ENCODE data around the gene PLCB1.

Gene PLCB1

DNA sequence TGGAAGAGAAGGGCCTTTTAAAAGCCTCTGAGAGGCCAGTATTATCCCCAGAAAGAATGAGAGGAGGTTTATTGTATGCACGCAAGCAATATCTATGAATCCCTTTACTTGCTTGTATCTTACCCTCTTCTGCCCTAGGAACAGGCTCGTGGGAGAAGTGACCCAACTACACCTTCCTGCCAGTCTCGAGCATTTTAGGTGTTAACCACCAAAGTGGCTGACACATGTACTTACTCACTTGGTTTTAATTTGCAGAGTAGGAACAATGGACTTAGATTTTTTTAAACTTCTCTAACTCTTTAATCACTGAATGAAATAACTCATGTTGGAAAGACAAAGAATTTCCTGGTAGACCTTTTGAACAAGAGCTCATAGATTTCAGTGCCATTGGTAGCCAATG lies 296.9 kb downstream of the PLCB1 start:
- no peaks in the 10 kb centered on the region for H3K9me3 ChIP-seq (ENCODE audit: control insufficient read depth, insufficient read depth, low read length)
- no peaks in the 10 kb centered on the region for H3K27me3 ChIP-seq (ENCODE audit: control insufficient read depth, low read length)
- no peak overlapping the region for H3K27ac ChIP-seq (ENCODE audit: low read depth, low read length)
- H4K20me1 ChIP-seq (ENCODE audit: control insufficient read depth, insufficient read depth, low read depth, low read length): no peaks in the 10 kb centered on the region
- H3K9me2 ChIP-seq (replicated peaks; ENCODE audit: control insufficient read depth, low read length): no peaks in the 10 kb centered on the region
- no peak overlapping the region for H3K4me2 ChIP-seq (ENCODE audit: low read length)
- H3K4me3 ChIP-seq (ENCODE audit: low read length): no peak overlapping the region
- H3K4me1 ChIP-seq (ENCODE audit: control insufficient read depth, low read length): no peaks in the 10 kb centered on the region
- no peaks in the 10 kb centered on the region for H3K36me3 ChIP-seq (ENCODE audit: control insufficient read depth, low read length)
- TF ChIP-seq CTCF (IDR thresholded peaks at IDR 0.05; ENCODE audit: low read depth, low read length, poor library complexity, severe bottlenecking): no peak
- TF ChIP-seq EZH2phosphoT487 (IDR thresholded peaks at IDR 0.05; ENCODE audit: borderline replicate concordance, low read length): no peak
- no peaks in the 10 kb centered on the region for H3K79me2 ChIP-seq (ENCODE audit: control insufficient read depth, low read length)
- H3F3A ChIP-seq (ENCODE audit: control insufficient read depth, insufficient read depth): no peaks in the 10 kb centered on the region

DNA sequence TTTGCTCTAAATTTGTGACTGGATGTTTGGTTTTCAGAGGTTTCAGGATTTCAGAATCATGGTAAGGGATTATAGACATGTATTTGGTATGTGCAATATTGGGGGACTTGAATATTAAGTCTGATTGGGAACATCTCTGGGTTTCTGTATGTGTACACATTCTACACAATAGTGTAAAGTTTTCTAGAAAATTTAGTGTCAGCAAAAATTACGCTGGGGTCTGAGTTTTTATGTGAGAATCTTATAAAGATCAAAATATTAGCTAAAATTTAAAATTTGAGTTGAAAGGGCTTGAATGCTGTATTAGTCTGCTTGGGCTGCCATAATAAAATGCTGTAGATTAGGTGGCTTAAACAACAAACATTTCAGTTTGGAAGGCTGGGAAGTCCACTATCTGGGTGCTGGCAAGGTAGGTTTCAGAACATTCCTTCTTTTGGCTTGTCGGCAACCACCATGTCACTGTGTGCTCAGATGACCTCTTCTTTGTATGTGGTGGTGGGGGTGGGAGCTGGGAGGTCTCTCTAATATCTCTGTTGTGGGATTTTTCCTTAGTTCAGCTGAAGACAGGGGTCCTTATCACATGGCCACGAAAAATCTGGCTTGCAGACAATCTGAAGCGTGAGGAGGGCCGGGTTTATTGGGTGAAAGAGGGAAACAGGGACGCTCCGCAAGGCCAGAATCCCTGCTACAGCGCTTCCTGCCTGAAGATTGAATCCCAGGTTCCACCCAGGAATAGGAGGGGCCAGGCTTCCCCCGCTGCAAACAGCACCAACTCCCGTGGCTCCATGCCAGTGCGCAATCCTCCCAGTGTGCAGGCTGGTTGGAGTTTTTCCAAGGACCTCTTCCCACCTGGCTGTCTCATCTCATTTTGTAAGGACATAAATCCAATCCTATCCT lies 299.7 kb downstream of the PLCB1 start:
- H3K79me2 ChIP-seq (ENCODE audit: control insufficient read depth, low read length): no peaks in the 10 kb centered on the region
- H3K27me3 ChIP-seq (ENCODE audit: control insufficient read depth, low read length): no peaks in the 10 kb centered on the region
- TF ChIP-seq CTCF (IDR thresholded peaks at IDR 0.05; ENCODE audit: low read depth, low read length, poor library complexity, severe bottlenecking) (no peak), EZH2phosphoT487 (IDR thresholded peaks at IDR 0.05; ENCODE audit: borderline replicate concordance, low read length) (no peak)
- H3K4me2 ChIP-seq (ENCODE audit: low read length): no peak overlapping the region
- H3K4me1 ChIP-seq (ENCODE audit: control insufficient read depth, low read length): no peaks in the 10 kb centered on the region
- H4K20me1 ChIP-seq (ENCODE audit: control insufficient read depth, insufficient read depth, low read depth, low read length): no peaks in the 10 kb centered on the region
- no peaks in the 10 kb centered on the region for H3K9me2 ChIP-seq (replicated peaks; ENCODE audit: control insufficient read depth, low read length)
- no peak overlapping the region for H3K4me3 ChIP-seq (ENCODE audit: low read length)
- H3F3A ChIP-seq (ENCODE audit: control insufficient read depth, insufficient read depth): no peaks in the 10 kb centered on the region
- H3K9me3 ChIP-seq (ENCODE audit: control insufficient read depth, insufficient read depth, low read length): no peaks in the 10 kb centered on the region
- H3K27ac ChIP-seq (ENCODE audit: low read depth, low read length): no peak overlapping the region
- no peaks in the 10 kb centered on the region for H3K36me3 ChIP-seq (ENCODE audit: control insufficient read depth, low read length)

DNA sequence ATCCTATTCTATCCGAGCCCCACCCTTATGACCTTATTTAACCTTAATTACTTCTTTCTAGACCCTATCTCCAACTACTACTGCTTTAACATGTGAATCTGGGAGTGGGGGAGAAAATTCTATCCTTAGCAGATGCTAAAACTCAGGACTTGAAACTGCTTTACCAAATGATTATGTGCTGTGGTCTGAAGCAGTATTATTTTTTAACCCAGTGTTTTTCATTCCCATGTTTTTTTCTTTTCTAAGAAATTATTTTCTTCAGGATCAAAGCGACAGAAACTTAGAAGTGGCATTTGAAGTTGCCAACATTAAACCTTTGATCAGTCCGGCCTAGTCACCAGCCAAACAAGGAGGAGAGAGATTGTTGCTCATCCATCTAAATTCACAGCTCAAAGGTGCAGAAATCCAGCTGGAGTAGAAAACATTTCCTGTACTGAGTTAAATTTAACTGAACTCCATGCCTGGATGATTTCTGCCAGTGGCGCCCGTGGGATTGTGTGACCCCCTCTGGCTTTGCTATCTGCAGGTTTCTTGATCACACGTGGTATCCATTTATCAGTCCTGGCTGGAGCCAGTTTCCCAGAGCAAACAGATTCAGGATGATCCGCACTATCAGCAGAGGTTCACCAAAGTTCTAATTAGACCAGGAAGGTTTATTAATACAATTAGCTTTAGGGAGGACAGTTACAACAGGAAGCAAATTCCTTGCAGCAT lies 300.5 kb downstream of the PLCB1 start:
- Histone ChIP-seq H3K27me3 (ENCODE audit: control insufficient read depth, low read length) (no peaks in the 10 kb centered on the region), H3K36me3 (ENCODE audit: control insufficient read depth, low read length) (no peaks in the 10 kb centered on the region), H3K79me2 (ENCODE audit: control insufficient read depth, low read length) (no peaks in the 10 kb centered on the region), H3K4me3 (ENCODE audit: low read length) (no peak overlapping the region), H3K27ac (ENCODE audit: low read depth, low read length) (no peak overlapping the region), H3F3A (ENCODE audit: control insufficient read depth, insufficient read depth) (no peaks in the 10 kb centered on the region), H4K20me1 (ENCODE audit: control insufficient read depth, insufficient read depth, low read depth, low read length) (no peaks in the 10 kb centered on the region), H3K4me2 (ENCODE audit: low read length) (no peak overlapping the region), H3K9me3 (ENCODE audit: control insufficient read depth, insufficient read depth, low read length) (no peaks in the 10 kb centered on the region), H3K4me1 (ENCODE audit: control insufficient read depth, low read length) (no peaks in the 10 kb centered on the region), H3K9me2 (replicated peaks; ENCODE audit: control insufficient read depth, low read length) (no peaks in the 10 kb centered on the region)
- TF ChIP-seq EZH2phosphoT487 (IDR thresholded peaks at IDR 0.05; ENCODE audit: borderline replicate concordance, low read length) (no peak), CTCF (IDR thresholded peaks at IDR 0.05; ENCODE audit: low read depth, low read length, poor library complexity, severe bottlenecking) (no peak)
